PC-9 (cell line): ENCODE data around the gene DOCK3. TPM values are rescaled to one million over a fixed set of nuclear protein-coding genes. Genes with fewer than 3 reads are reported as not detected.
A peak's percentile ranks its signal among the peaks of the same experiment; 100 is the strongest.

Experiments
- BruUV-seq: library from RNA; stranded (reverse); fragments of 400-500 nt; replicated peaks from 2 replicates; lab custom pipeline; 2021; lab: Mats Ljungman, UMichigan
- CTCF ChIA-PET: fragments of 300-600 bp; sonication (Branson Sonifier 250); formaldehyde crosslinking; loops from one replicate; lab custom pipeline; 2022; ENCODE audit warnings: antibody characterized with exemption; lab: Charles Lee
- POLR2A ChIA-PET: fragments of 300-600 bp; sonication (Branson Sonifier 250); formaldehyde crosslinking; loops from one replicate; lab custom pipeline; 2022; ENCODE audit warnings: antibody characterized with exemption; ENCODE audit not compliant: unreplicated experiment; lab: Charles Lee
- DNase-seq, 2 experiments: peaks; one replicate each; pipeline versions ENCODE4 v3.0.0 to v3.0.0-alpha.2; 2015 to 2022; ENCODE audit warnings: mixed read lengths in 1 of 2
- H2AFZ ChIP-seq: fragments of 200-600 bp; sonication (generic); 2 replicates; pipeline ENCODE4 v1.8.1; 2017; ENCODE audit warnings: antibody characterized with exemption
- H3F3A ChIP-seq: fragments of 200-600 bp; sonication (generic); 2 replicates; pipeline ENCODE4 v1.8.1; 2017; ENCODE audit warnings: antibody characterized with exemption, mild to moderate bottlenecking, low read depth; ENCODE audit not compliant: insufficient read depth
- H3K27ac ChIP-seq: fragments of 200-600 bp; sonication (generic); 2 replicates; pipeline ENCODE4 v1.6.1; 2016; ENCODE audit warnings: mixed run types
- H3K27me3 ChIP-seq: fragments of 200-600 bp; sonication (generic); 2 replicates; pipeline ENCODE4 v1.6.1; 2016; ENCODE audit warnings: low read depth, mixed run types; ENCODE audit not compliant: insufficient read depth
- H3K36me3 ChIP-seq: fragments of 200-600 bp; sonication (generic); 2 replicates; pipeline ENCODE4 v1.6.1; 2016; ENCODE audit warnings: low read depth, mixed run types
- H3K4me1 ChIP-seq: fragments of 200-600 bp; sonication (generic); replicated peaks from 2 replicates; pipeline ENCODE4 v1.6.1; 2016; ENCODE audit warnings: mixed run types; ENCODE audit not compliant: insufficient read depth
- H3K4me2 ChIP-seq: fragments of 200-600 bp; sonication (generic); 2 replicates; pipeline ENCODE4 v1.6.1; 2017; ENCODE audit warnings: mixed run types
- H3K4me3 ChIP-seq: fragments of 200-600 bp; sonication (generic); 2 replicates; pipeline ENCODE4 v1.6.1; 2016; ENCODE audit warnings: mixed run types
- H3K79me2 ChIP-seq: fragments of 200-600 bp; sonication (generic); 2 replicates; pipeline ENCODE4 v1.6.1; 2017; ENCODE audit warnings: low read depth, mixed run types
- H3K9me2 ChIP-seq: fragments of 200-600 bp; sonication (generic); 2 replicates; pipeline ENCODE4 v1.8.1; 2017; ENCODE audit warnings: mild to moderate bottlenecking; ENCODE audit not compliant: insufficient read depth
- H3K9me3 ChIP-seq: fragments of 200-600 bp; sonication (generic); 2 replicates; pipeline ENCODE4 v1.8.1; 2016; ENCODE audit warnings: low read depth; ENCODE audit not compliant: insufficient read depth
- H4K20me1 ChIP-seq: fragments of 200-600 bp; sonication (generic); 2 replicates; pipeline ENCODE4 v1.8.1; 2017; ENCODE audit not compliant: insufficient read depth
- EZH2 ChIP-seq: fragments of 200-600 bp; sonication (generic); IDR thresholded peaks from 2 replicates; pipeline ENCODE4 v1.8.0; 2017; ENCODE audit warnings: antibody characterized with exemption, low read depth
- intact Hi-C: fragments of 100-400 bp; cut with micrococcal nuclease; formaldehyde crosslinking; loops from one replicate; pipeline ENCODE4 v1.10.0; 2022; ENCODE audit not compliant: unreplicated experiment
- total RNA-seq: library from RNA; stranded (reverse); gene quantifications from 2 replicates; pipeline ENCODE4 v1.2.3, GENCODE V29; 2021
- TF ChIP-seq, protein P1 (sequence below): fragments of 200-600 bp; sonication (generic); conservative IDR thresholded peaks from 2 replicates; pipeline ENCODE4 v1.6.1; 2017; ENCODE audit warnings: mixed run types, antibody characterized with exemption, mild to moderate bottlenecking, moderate library complexity

DOCK3 gene
- total RNA-seq, 1 experiment from 2014 or later: 16.9 TPM

DNA sequence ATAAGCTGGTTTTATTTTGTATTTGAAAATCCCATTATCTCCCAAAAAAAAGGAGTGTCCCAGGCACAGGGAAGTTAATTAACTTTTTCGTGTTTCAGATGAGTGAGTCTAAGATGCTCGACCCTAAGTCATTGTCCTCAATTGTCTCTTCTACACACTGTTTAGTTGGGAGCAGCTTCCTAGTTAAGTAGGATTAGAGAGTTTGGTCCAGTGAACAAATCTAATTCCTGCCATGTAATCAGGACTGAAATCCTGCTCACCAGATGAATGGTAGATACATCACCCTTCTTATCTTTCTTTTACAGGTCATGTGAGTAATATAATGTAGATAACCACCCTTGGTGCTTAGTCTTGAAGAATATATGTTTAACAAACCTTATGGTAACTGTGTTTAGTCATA, 481.4 kb downstream of the DOCK3 start:
- Histone ChIP-seq H3K4me3 (no peak overlapping the region), H3K9me2 (no peaks in the 10 kb centered on the region), H3K27me3 (no peaks in the 10 kb centered on the region), H3K4me1 (no peaks in the 10 kb centered on the region), H3K27ac (no peak overlapping the region), H3K36me3 (no peaks in the 10 kb centered on the region), H3F3A (no peaks in the 10 kb centered on the region), H3K4me2 (no peak overlapping the region), H3K79me2 (no peaks in the 10 kb centered on the region), H3K9me3 (no peaks in the 10 kb centered on the region), H4K20me1 (no peaks in the 10 kb centered on the region), H2AFZ (no peak overlapping the region)
- CTCF ChIA-PET: no interaction called here
- intact Hi-C loops: no loop called here
- no TSS peak for BruUV-seq
- no peak for DNase-seq
- POLR2A ChIA-PET: interaction anchor here (0.6 kb wide), 1 partner anchor 168 kb away, joined by 3 read pairs; no protein-coding TSS in a partner anchor
- TF ChIP-seq, protein P1, sequence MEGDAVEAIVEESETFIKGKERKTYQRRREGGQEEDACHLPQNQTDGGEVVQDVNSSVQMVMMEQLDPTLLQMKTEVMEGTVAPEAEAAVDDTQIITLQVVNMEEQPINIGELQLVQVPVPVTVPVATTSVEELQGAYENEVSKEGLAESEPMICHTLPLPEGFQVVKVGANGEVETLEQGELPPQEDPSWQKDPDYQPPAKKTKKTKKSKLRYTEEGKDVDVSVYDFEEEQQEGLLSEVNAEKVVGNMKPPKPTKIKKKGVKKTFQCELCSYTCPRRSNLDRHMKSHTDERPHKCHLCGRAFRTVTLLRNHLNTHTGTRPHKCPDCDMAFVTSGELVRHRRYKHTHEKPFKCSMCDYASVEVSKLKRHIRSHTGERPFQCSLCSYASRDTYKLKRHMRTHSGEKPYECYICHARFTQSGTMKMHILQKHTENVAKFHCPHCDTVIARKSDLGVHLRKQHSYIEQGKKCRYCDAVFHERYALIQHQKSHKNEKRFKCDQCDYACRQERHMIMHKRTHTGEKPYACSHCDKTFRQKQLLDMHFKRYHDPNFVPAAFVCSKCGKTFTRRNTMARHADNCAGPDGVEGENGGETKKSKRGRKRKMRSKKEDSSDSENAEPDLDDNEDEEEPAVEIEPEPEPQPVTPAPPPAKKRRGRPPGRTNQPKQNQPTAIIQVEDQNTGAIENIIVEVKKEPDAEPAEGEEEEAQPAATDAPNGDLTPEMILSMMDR: no peak
- no peak for TF ChIP-seq EZH2

- TF ChIP-seq, protein P1: no peak
- no peak for TF ChIP-seq EZH2
- H3K27me3 ChIP-seq: no peaks in the 10 kb centered on the region
- ChIA-PET POLR2A (interaction anchor here (0.6 kb wide), 1 partner anchor 88 kb away, joined by 6 read pairs; no protein-coding TSS in a partner anchor), CTCF (no interaction called here)
- intact Hi-C loops: no loop called here
- H2AFZ ChIP-seq: no peak overlapping the region
- H3K36me3 ChIP-seq: no peaks in the 10 kb centered on the region
- H3K27ac ChIP-seq: peak overlapping the region; percentile 39; the same call in 1 of the 2 replicates
- BruUV-seq: no TSS peak
- H4K20me1 ChIP-seq: no peaks in the 10 kb centered on the region
- H3K79me2 ChIP-seq: no peaks in the 10 kb centered on the region
- H3K4me1 ChIP-seq: peaks cover 11% of the 10 kb centered on the region; the same call in 1 of the 2 replicates
- H3F3A ChIP-seq: no peaks in the 10 kb centered on the region
- peak; percentile 0 to 45 for DNase-seq
- H3K9me3 ChIP-seq: no peaks in the 10 kb centered on the region
- H3K4me3 ChIP-seq: no peak overlapping the region
- H3K9me2 ChIP-seq: no peaks in the 10 kb centered on the region
- H3K4me2 ChIP-seq: no peak overlapping the region
Observed at GRCh38 chr3:51163051-51163450, 488.3 kb downstream of the DOCK3 start.

- Histone ChIP-seq H3K4me2 (no peak overlapping the region), H3K36me3 (no peaks in the 10 kb centered on the region), H3K9me3 (no peaks in the 10 kb centered on the region), H3K27me3 (no peaks in the 10 kb centered on the region), H3K4me3 (no peak overlapping the region), H3K27ac (no peak overlapping the region), H3K4me1 (no peaks in the 10 kb centered on the region), H4K20me1 (no peaks in the 10 kb centered on the region), H3K79me2 (no peaks in the 10 kb centered on the region), H2AFZ (no peak overlapping the region), H3K9me2 (no peaks in the 10 kb centered on the region), H3F3A (no peaks in the 10 kb centered on the region)
- no TSS peak for BruUV-seq
- CTCF ChIA-PET: no interaction called here
- POLR2A ChIA-PET: no interaction called here
- no peak for DNase-seq
- intact Hi-C loops: no loop called here
- TF ChIP-seq, protein P1: no peak
- TF ChIP-seq EZH2: no peak
Observed at GRCh38 chr3:51173518-51174271, 499.0 kb downstream of the DOCK3 start.
